ENCODE data around the gene DAPK2.
"Not testable (repeated sequence)": the region's sequence is repeated elsewhere in the genome, so short reads cannot be mapped to it uniquely, and the experiment has no call there.

DAPK2 gene

GRCh38 chr15:63909819-63910437, 136.4 kb downstream of the DAPK2 start:
- no peak for DNase-seq

DNA sequence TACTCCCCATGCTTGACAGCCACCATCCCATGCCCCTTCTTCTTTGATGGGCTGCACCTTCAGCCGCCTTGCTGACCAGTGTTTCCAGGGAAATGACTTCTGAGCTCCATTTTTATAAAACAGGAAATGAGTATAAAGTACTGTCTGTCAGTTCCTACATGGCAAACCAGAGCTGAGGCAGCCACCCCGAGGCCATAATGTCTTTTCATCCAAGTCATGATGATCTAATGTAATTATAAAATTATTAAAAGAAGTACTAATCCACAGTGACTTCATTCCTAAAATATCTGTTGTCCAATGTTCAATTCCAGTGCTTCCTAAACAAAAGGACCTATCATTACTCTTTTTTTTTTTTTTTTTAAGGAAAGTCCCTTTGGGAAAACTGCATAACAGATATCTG, 137.3 kb downstream of the DAPK2 start:
- no peak for DNase-seq

DNA sequence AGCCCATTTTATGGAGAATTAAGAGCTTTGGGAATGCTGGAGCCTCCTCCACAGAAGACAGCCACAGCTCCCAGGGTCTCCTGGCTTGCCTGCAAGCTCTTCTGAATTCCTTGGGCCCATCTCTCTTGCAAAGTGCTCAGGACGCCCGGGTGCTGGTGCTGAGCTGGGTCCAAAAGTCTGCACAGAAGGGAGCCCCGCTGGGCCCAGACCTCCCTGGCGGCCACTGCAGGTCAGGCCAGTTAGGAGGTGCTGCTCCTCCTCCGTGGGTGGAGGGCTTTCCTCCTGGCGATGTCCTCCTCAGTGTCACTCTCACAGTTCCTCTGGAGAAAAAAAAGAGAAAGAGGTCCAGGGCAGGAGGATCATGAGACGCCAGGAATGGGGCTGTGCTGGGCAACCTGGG, 138.0 kb downstream of the DAPK2 start:
- no peak for DNase-seq

- DNase-seq: no peak
These were observed 138.8 kb downstream of the DAPK2 start for GRCh38 chr15:63907521-63907920.

- no peak for DNase-seq
These were observed 140.1 kb downstream of the DAPK2 start for GRCh38 chr15:63906266-63906584.

- DNase-seq: no peak
These were observed 140.6 kb downstream of the DAPK2 start for GRCh38 chr15:63905558-63906265.

DNA sequence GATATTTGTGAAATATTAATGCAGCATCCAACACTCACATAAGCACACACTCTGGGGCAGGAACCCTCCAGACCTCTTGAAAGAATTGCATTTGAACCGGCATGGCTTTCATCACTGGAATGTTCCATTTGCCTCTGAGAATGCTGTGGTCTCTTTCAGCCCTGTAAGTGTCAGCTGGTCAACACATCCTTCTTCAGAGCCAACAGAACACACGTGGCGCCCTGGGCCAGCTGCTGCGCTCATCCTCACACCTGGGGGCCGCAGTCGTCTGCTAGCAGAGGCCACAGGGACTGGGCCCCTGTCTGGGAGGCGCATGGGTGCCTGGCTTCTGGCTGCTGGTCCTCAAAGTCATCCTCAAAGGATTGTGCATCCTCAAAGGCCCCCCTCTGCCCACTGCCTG, 141.2 kb downstream of the DAPK2 start:
- no peak for DNase-seq

DNA sequence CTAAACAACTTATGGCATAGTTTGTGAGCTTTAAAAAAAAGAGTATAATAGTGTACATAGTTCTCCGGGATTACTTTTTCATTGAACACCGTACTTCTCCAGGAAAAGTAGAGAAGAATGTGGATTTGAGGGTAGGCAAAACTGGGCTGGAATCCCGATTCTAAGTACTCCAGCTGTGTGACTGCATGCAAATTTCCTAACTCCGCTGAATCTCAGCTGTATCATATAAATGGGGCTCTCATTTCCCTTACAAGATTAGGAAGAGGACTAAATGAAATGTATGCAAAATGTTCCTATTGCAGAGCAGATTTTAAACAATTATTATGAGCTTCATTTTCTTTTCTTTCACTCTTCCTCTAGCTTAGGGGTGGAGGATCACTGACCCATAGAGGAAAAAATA, 142.2 kb downstream of the DAPK2 start:
- no peak for DNase-seq

- no peak for DNase-seq
These were observed 143.6 kb downstream of the DAPK2 start for GRCh38 chr15:63902671-63903035.

- no peak for DNase-seq
These were observed 144.2 kb downstream of the DAPK2 start for GRCh38 chr15:63901912-63902670.

- peak in 1 of 2 experiments; percentile 6 for DNase-seq
These were observed 146.0 kb downstream of the DAPK2 start for GRCh38 chr15:63900306-63900705.

DNA sequence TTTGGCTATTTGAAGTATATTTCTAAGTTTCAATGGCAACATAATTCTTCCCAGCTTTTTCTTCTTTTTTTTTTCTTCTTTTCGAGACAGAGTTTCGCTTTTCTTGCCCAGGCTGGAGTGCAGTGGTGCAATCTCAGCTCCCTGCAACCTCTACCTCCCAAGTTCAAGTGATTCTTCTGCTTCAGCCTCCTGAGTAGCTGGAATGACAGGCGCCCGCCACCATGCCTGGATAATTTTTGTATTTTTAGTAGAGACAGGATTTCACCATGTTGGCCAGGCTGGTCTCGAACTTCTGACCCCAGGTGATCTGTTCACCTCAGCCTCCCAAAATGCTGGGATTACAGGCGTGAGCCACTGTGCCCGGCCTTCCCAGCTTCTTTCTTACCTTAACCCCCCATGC, 146.7 kb downstream of the DAPK2 start:
- not testable (repeated sequence) for DNase-seq

DNA sequence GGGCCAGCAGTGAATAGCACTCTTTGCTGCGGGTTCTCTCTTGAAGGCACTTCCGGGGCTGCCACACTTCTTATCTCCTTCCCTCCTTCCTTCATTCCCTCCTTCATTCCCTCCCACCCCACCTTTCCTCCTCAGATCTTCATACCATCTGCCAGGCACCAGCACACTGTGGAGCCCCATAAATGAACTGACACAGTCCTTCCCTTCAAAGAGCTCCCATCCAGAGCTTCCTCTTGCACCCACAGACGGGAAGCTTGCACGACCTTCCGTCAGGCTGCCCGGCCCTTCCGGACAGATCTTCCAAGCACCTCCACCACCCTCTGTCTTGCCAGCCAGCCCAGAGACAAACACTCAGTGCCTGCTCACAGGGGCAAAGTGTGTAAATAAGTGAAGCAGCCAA, 147.1 kb downstream of the DAPK2 start:
- no peak for DNase-seq

DNA sequence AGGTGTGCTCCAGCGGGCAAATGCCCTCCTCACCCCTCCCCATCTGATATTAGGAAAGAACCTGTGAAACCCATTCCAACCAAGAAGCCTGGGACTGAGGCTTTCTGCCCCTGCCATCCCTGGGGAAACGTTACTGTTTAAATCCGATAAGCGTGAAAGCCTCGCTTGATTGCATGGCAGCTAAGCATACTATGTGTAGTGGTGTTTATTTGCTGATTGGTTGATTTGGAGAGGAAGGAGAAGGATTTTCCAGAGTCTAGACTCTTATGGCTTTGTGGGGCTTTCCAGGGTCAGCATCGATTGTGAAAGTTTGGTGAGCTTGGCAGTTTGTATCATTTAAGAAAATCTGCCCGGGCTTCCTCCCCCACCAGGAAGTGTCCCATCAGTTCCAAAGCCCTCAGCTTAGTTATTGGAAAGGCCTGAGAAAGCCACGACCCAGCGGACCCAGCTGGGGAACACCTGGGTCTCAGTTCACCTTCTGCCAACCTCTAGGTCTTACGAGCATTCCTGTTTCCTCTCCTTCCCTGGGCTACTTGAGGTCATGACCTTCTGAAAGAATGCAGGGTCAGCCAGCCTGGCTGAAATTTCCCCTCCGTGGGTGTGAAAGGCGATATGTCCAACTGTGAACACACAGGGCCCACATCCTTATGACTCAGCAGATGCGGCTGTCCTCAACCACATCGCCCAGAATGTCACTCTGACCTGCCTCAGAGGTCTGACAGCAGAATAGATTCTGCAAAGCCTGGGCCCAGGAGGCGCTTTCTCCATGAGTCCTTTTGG, 149.8 kb downstream of the DAPK2 start:
- DNase-seq: no peak

DNA sequence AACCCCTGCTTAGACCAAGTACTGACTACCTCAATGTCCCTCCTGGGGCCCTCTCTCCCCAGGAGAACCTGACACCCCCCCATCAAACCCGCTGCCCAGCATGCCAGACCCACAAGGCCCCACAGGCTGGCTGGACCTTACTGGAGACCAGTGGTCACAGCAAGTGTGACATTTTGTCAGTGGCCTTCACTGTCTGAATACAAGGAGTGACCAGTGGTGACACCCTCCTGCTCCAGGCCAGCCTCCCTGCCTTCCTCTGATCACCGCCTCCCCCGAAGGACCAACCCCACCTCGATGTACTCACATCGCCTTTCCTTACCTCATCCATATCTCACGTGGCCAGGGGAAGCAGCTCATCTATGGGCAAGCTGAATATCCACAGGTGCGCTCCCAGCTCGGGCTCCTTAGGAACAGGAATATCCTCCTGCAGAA, 150.5 kb downstream of the DAPK2 start:
- DNase-seq: no peak

- DNase-seq: no peak
These were observed 151.1 kb downstream of the DAPK2 start for GRCh38 chr15:63895194-63895593.

- DNase-seq: no peak
These were observed 151.7 kb downstream of the DAPK2 start for GRCh38 chr15:63894662-63894949.

DNA sequence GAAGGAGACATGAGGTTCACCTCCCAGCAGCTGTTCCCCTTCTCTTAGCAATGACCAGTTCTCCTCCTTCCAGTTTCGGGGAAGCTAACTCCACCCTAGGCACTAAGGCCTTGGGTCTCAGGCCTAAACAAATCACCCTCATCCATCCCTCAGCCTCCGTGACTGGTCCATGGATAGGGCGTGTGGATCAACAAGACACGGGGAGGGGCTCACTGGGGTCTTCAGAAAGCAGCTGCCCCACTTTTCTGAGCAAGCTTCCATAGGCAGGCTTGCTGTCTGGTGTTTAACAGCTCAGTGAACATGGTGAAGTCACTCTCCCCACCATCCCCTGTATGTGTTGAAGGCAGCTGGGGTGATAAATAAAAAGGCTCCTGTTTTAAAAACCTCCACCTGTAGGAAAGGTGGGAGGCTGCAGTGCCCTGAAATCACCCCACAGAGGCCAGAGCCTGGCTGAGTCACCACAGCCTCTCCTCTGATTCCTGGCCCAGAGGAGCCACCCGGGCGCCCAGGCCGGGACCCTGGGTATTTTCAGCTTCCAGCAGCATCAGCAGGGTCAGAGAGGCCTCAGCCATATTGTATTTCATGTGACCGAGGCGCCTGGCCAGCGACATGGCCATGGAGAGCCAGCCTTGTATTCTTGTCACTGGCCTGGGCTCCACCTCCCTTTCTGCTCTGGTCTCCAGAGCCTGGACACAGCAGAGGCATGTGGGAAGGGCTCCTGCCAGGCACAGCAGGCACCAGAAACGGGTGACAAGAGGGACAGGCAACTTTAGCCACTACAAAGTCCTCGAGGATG, 152.2 kb downstream of the DAPK2 start:
- DNase-seq: no peak

GRCh38 chr15:63892794-63893441, 153.4 kb downstream of the DAPK2 start:
- DNase-seq: no peak

- DNase-seq: no peak
These were observed 154.5 kb downstream of the DAPK2 start for GRCh38 chr15:63891768-63892133.

DNA sequence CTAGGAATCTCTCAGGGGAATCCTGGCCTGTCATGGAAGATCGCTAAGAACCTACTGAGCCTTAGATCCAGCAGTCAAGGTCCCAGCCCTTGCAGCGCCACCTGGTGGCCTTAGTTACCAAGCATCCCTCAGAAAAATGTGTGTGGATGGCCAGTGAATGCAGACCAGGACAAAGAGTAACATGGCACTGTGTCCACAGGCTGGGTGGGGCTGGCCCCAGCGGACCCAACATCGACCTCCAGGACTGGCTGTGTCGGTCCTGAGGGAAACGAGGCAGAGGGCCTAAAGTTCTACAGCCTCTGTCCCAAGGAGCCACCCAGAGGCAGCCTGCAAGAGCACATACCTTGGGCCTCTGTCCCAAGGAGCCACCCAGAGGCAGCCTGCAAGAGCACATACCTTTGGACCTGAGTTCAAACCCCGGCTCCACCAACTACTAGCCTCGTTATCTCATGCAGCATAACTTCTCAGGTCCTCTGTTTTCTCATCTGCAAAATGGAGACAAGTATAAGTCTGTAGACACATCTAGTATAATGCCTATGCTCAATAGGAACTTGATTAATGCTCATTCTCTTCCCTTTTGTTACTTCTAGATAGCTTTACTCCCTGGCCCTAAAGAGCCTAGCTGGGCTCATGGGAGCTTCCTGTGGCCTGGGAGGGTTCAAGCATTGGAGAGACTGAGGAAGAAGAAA, 155.1 kb downstream of the DAPK2 start:
- peak; percentile 66 to 75 for DNase-seq

- DNase-seq: no peak
These were observed 155.7 kb downstream of the DAPK2 start for GRCh38 chr15:63890617-63891016.

All from NCI-H526 (cell line).